GM18511 (cell line): ENCODE data around the gene MARF1.
"Not testable (repeated sequence)": the region's sequence is repeated elsewhere in the genome, so short reads cannot be mapped to it uniquely, and the experiment has no call there.

Experiments used
- ATAC-seq: cut with Tn5 transposase; IDR thresholded peaks from one replicate; pipeline ENCODE4 v1.9.1; 2021; ENCODE audit warnings: mild to moderate bottlenecking, moderate library complexity; ENCODE audit not compliant: unreplicated experiment

The MARF1 gene

DNA sequence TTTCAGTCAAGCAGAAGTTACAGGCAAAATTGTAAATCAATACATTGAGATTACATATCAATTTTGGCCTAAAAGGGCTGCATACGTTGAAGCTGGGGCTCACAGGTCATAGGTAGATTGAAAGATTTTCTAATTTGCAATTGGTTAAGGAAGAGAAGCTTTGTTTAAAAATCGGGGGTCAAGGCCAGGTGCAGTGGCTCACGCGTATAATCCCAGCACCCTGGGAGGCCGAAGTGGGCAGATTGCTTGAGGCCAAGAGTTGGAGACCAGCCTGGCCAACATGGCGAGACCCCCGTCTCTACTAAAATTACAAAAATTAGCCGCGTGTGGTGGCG lies 68.4 kb downstream of the MARF1 start:
- ATAC-seq = no peak

DNA sequence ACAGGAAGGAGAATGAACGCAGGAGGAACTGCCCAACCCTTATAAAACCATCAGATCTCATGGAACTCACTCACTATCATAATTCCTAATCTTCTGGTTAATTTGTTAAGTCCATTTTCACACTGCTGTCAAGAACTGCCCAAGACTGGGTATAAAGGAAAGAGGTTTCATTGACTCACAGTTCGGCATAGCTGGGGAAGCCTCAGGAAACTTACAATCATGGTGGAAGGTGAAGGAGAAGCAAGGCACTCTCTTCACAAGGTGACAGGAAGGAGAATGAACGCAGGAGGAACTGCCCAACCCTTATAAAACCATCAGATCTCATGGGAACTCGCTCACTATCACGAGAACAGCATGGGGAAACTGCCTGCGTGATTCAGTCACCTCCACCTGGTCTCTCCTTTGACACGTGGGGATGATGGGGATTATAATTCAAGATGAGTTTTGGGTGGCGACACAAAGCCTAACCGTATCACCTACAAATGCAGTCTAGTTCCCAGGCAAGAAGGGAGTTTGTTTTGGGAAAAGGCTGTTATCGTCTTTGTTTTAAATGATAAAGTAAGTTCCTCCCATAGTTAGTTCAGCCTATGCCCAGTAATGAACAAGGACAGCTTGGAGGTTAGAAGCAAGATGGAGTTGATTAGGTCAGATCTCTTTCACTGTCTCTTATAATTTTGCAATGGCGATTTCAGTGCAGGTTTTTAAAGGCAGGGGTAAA lies 68.9 kb downstream of the MARF1 start:
- not testable (repeated sequence) for ATAC-seq

DNA sequence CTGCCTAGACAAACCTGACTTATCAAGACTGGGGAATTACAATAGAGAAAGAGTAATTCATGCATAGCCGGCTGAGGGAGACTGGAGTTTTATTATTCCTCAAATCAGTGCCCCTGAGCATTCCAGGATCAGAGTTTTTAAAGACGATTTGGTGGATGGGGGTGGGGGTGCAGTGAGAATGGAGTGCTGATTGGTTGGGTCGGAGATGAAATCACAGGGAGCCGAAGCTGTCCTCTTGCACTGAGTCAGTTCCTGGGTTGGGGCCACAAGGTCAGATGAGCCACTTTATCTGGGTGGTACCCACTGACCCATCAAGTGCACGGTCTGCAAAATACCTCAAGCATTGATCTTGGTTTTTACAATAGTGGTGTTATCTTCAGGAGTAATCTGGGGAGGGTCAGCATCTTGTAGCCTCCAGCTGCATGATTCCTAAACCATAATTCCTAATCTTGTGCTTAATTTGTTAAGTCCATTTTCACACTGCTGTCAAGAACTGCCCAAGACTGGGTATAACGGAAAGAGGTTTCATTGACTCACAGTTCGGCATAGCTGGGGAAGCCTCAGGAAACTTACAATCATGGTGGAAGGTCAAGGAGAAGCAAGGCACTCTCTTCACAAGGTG lies 69.6 kb downstream of the MARF1 start:
- ATAC-seq = no peak

DNA sequence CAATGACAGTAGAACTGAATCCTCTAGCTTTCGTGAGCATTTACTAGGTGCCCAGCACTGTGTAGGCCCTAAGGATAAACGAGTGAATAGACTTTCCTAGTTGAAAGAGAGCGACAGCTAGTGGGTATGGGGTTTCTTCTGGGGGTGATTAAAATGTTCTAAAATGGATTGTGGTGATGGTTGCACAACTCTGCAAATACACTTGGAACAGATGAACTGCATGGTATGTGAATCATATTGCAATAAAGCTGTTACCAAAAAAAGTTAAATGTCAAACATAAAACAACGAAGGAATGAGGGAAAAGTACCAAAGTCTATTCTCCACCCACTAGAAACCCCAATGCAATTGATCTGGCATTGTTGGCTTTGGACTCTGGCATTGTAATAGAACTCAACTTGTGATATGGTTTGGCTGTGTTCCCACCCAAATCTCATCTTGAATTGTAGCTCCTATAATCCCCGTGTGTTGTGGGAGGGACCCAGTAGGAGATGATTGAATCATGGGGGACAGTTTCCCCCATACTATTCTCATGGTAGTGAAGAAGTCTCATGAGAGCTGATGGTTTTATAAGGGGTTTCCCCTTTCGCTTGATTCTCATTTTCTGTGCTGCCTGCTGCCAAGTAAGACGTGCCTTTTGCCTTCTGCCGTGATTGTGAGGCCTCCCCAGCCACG lies 70.5 kb downstream of the MARF1 start:
- no peak for ATAC-seq

DNA sequence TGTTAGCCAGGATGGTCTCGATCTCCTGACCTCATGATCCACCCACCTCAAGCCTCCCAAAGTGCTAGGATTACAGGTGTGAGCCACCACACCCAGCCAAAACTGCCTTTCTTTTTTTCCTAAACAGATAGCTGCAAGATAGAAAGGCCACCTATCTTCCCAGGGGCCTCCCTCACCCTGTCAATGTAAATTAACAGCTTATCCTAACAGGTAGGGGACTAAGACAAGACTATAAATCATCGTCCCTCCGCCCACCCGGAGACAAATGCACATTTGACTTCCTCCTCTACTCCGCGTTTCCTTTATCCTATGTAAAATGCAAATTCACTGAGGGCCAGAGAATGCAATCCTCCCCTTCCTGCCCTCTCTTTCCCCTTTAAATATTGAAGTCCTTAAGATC lies 71.4 kb downstream of the MARF1 start:
- ATAC-seq = no peak

DNA sequence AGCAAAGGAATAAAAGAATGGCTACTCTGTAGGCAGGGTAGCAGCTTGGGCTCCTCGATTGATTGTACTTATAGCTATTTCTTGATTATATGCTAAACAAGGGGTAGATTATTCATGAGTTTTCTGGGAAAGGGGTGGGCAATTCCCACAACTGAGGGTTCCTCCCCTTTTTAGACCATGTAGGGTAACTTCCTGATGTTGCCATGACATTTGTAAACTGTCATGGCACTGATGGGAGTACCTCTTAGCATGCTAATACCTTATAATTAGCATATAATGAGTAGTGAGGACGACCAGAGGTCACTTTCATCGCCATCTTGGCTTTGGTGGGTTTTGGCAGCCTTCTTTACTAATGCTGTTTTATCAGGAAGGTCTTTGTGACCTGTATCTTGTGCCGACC lies 72.3 kb downstream of the MARF1 start:
- not testable (repeated sequence) for ATAC-seq

DNA sequence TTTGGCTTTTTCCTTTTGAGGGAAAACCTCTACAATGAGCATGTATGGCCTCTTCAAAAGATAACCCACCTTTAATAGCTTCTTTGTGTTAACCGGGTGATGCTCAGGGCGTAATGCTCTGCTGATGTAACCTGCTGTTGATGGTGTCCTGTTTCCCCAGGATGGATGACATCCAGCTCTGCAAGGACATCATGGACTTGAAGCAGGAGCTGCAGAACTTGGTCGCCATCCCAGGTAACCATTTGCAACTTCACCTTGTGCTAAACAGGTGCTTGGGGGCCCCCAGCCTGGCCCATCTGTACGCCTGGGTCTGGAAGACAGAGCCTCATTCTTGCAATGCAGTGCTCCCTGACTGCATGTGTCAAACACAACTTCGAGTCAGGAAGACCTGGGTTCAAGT lies 75.1 kb downstream of the MARF1 start:
- ATAC-seq = no peak

DNA sequence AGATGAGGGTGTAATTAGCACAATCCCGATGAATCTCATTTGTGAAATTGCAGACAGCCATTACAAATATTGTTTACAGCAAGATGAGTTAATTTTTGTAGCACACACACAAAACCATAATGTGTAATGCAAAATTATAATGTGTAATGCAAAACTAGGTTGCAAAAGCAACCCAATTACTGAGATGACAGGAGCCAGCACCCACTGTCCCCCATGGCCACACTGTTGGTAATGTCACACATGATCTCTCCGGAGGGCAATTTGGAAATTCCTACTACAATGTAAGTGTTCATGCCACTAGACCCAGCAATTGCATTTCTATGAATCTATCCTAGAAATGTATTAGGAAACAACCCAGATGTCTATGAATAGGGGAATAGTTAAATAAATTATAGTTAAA lies 76.9 kb downstream of the MARF1 start:
- ATAC-seq = no peak

DNA sequence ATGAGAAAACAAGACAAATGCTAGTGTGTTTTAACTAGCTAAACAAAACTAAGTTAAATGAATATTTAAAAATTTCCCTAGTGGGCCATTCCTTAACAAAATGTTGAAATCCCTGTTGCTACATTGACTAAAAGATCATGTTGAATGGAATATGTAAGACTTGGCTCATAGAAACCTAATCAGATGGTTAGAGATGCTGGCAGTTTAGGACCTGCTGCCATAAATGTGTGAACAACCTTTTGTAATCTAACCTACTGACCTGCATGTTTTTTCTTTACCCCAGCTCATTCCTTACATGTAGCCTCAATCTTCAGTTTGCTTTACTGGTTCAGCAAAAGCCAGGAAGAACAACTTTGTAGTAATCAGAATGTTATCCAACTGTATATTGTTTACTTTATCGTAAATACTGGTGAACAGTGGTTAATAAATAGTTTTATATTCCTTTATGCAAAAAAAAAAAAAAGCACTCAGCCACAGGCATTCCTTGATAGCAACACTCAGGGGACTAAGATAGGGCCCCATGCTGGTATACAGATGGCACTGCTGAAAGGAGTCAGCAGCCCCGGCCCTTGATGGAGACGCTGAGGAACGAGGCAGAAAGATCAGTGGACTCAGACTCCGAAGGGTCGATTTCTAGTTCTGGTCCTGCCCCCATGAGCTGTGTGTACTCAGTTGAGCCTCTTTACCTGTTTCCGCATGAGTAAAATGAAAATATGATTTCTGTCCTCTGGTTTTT lies 78.2 kb downstream of the MARF1 start:
- no peak for ATAC-seq

DNA sequence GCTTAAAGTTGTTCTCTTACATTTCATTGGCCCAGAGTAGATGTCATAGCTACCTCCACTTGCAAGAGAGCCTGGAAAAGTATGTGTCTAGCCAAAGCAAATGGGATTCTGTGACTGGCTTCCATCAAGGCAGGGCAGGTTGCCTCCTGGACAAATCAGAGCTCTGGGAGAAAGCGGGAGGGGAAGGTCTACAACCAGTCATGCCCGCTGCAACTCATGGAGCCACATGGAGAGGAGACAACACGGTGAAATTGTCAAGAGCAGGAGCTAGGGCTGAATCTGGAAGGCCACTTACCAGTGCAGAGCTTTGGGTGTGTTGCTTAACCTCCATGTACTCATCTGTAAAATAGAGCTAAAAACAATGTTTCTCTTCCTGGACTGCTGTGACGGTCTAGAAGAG lies 83.8 kb downstream of the MARF1 start:
- ATAC-seq = no peak

DNA sequence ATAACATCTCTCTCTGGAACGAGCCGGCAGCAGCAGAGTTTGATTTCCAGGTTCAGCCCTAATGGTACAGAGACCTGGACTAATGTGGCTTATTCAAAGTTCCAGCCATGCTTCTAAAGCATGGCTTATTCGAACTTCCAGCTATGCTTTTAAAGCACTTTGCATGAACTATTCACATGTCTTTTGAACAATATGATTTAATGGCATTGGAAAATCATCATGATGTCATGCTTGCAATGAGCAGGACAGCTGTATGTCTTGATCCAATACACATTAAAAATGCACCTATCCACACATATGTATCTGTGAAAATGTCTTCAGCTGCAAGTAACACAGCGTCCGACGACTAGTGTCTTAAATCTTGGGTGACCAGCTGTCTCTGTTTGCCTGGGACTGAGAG lies 85.7 kb downstream of the MARF1 start:
- no peak for ATAC-seq

DNA sequence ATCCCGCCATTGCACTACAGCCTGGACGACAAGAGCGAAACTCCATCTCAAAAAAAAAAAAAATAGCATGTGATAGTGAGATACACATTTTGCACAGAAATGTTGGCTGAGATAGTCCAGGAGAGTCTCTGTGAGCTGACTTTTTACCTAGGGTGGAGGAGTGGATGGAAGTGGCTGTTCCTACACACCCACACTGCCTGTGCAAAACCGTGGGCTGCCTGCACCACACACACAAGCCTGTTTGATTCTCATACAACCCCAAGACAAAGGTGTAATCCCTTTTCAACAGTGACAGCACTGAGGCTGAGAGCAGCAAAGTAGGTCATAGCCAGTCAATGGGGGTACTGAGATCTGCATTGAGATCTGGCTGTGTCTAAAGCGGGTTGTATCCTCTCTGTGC lies 86.8 kb downstream of the MARF1 start:
- ATAC-seq = no peak

DNA sequence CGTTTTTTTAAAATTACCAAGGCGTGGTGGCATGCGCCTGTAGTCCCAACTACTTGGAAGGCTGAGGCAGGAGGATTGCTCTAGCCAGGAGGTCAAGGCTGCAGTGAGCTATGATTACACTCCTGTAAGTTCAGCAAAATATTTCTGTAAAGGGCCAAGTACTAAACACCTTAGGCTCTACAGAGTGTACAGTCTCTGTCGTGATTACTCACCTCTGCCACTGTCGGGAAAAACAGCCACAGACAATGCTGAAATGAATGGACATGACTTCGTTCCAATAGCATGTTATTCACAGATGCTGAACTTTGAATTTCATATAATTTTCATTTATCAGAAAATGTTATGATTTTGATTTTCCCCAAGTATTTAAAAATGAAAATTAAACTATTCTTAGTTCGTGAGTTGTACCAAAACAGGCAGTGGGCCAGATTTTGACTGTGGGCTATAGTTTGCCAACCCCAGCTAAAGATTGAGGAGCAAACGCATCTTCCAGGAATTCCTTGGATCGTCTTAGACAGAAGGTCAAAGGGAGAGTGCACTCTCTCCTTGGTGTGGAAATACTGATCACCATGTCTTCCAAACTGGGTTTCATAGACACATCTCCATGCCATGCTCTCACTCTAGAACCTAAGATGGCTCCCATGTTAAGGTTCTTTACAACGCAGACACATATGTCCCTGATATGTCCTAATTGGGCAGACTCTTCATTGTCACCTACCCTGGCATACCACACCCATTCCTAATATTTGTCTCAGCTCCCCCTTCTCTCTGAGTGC lies 89.5 kb downstream of the MARF1 start:
- ATAC-seq = no peak

DNA sequence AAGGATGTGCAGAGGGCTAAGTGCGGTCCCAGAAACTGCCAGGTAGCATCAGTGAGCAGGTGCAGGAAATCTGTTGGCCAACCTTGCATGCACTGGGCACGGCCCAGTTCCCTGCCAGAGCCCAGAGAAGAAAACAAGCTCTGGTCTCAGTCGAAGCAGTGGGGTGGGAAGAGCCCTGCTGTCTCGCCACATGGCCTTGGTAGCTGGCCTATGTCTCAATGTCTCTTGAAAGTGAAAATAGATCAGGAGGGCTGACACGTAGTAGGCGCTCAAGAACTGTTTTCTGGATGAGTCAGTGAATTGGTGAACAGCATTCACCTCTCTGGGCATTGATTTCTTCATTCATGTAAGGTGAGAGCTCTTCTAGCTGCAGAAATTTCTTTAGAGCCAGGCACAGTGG lies 90.4 kb downstream of the MARF1 start:
- no peak for ATAC-seq

DNA sequence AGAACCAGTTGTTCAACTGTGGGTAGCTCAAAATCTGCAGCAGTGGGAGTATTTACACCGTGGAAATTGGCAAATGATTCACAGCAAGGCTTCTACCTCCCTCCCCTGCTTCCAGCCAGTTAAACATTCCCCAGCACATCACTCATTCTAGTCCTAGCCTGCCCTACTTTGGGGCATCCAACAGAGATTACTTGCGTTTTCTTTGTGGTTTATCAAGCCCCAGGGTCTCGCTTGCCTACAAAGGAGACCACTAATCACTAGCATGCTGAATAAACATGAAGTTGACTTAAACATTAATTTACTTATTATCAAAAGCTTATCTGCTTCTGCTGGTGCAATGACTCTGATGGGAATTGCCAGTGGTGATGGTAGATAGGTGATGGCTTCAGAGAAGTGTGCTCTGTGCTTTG lies 94.5 kb downstream of the MARF1 start:
- ATAC-seq = no peak

DNA sequence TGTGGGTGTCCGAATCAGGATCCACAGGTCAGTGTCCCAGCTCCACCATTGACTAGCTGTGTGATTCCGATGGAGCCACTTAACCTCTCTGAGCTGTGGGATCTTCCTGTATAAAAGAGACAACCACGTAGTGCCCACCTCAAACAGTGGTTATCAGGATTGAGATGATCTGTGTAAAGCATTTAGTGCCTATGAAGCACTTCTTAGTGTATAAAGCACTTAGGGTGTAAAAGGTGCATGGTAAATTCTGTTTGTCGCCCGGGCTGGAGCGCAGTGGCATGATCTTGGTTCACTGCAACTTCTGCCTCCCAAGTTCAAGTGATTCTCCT lies 95.2 kb downstream of the MARF1 start:
- ATAC-seq = no peak

DNA sequence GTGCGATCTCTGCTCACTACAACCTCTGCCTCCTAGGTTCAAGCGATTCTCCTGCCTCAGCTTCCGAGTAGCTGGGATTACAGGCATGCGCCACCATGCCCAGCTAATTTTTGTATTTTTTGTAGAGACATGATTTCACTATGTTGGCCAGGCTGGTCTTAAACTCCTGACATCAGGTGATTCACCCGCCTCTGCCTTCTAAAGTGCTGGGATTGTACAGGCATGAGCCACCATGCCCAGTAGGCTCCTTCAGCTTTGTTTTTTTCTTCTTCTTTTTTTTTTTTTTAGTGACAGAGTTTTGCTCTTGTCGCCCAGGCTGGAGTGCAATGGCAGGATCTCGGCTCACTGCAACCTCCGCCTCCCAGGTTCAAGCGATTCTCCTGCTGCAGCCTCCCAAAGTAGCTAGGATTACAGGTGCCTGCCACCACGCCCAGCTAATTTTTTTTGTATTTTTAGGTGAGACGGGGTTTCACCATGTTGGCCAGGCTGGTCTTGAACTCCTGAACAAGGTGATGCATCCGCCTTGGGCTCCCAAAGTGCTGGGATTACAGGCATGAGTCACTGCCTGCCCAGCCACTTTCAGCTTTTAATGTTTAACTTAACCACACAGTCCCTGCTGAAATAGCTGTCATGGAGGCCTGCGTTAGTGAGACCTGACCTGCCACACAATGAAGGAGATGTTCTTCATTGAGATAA lies 95.7 kb downstream of the MARF1 start:
- not testable (repeated sequence) for ATAC-seq

DNA sequence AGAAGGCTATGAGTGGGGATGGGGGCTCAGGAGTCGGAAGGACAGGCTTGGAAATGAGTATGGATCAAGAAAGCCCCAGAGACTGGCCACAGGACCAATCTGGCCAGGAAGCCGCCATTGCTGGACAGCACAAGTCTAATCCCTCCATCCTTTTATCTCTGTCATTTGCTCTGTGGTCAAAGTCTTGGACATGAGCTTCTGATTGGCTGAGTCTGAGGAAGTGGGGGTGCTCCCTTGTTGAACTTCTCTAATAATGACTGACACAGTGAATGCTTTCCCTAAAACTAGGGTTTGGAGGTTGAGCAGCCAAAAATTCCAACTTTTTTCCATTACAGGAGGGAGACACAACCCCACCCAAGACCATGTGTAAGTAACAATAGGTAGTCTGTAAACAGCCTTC lies 97.4 kb downstream of the MARF1 start:
- ATAC-seq = no peak

DNA sequence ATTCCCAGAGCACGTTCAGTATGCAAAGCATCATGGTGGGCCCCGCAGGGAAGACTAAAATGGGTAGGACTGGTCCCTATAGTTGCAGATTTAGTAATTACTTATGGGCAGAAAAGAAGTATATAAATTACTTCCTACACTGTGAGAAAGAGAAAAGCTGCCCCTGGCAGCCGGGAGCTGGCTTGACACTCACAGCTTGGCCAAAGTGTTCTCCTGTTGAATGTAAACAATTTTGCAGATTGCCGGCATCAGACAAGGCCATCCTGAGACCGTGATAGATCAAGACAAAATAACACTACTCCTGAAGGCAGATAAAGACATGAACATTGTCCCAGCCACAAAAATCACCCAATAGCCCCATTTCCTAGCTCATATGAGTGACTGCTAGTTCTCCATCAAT lies 98.5 kb downstream of the MARF1 start:
- ATAC-seq = no peak
